HEK293T (cell line): ENCODE results near the gene IL9R.

Experiments
- CTCF ChIA-PET: fragments of 350-600 bp; formaldehyde crosslinking; extraction: SDS; loops from one replicate; lab custom pipeline; 2021; ENCODE audit warnings: antibody characterized with exemption, inconsistent platforms; lab: Yijun Ruan, JAX
- POLR2A ChIA-PET: fragments of 350-600 bp; formaldehyde crosslinking; extraction: SDS; loops from one replicate; lab custom pipeline; 2020; ENCODE audit warnings: antibody characterized with exemption, inconsistent platforms; lab: Yijun Ruan, JAX
- DNase-seq: peaks from one replicate; pipeline ENCODE4 v3.0.0; 2012; ENCODE audit warnings: mixed read lengths; ENCODE audit errors: extremely low spot score
- ARNT ChIP-seq: fragments of 450-650 bp; IDR thresholded peaks from 2 replicates; pipeline ENCODE4 v1.6.1; 2017; ENCODE audit warnings: mild to moderate bottlenecking
- BHLHE40 ChIP-seq: fragments of 450-650 bp; IDR thresholded peaks from 2 replicates; pipeline ENCODE4 v1.6.1; 2016; ENCODE audit warnings: mild to moderate bottlenecking, moderate library complexity, borderline replicate concordance
- CTBP1 ChIP-seq: fragments of 450-650 bp; IDR thresholded peaks from 2 replicates; pipeline ENCODE4 v1.6.1; 2016; ENCODE audit warnings: borderline replicate concordance
- ELF4 ChIP-seq: fragments of 450-650 bp; IDR thresholded peaks from 2 replicates; pipeline ENCODE4 v1.6.1; 2017; ENCODE audit warnings: antibody characterized with exemption
- FOXA1 ChIP-seq: fragments of 450-650 bp; IDR thresholded peaks from 2 replicates; pipeline ENCODE4 v1.6.1; 2016; ENCODE audit warnings: mild to moderate bottlenecking
- FOXK2 ChIP-seq: fragments of 450-650 bp; IDR thresholded peaks from 2 replicates; pipeline ENCODE4 v1.6.1; 2016; ENCODE audit warnings: mild to moderate bottlenecking
- FOXM1 ChIP-seq: fragments of 450-650 bp; IDR thresholded peaks from 2 replicates; pipeline ENCODE4 v1.6.1; 2017; ENCODE audit warnings: mild to moderate bottlenecking, borderline replicate concordance
- HDGF ChIP-seq: fragments of 450-650 bp; IDR thresholded peaks from 2 replicates; pipeline ENCODE4 v1.6.1; 2017; ENCODE audit warnings: antibody characterized with exemption, borderline replicate concordance
- L3MBTL2 ChIP-seq: fragments of 450-650 bp; conservative IDR thresholded peaks from 2 replicates; pipeline ENCODE4 v1.6.1; 2016; ENCODE audit warnings: mild to moderate bottlenecking
- LEF1 ChIP-seq: fragments of 450-650 bp; IDR thresholded peaks from 2 replicates; pipeline ENCODE4 v1.6.1; 2017; ENCODE audit warnings: mild to moderate bottlenecking, borderline replicate concordance
- NFRKB ChIP-seq: fragments of 450-650 bp; IDR thresholded peaks from 2 replicates; pipeline ENCODE4 v1.6.1; 2016; ENCODE audit warnings: mild to moderate bottlenecking, moderate library complexity
- PKNOX1 ChIP-seq: fragments of 450-650 bp; IDR thresholded peaks from 2 replicates; pipeline ENCODE4 v1.6.1; 2016
- SP1 ChIP-seq: fragments of 450-650 bp; IDR thresholded peaks from 2 replicates; pipeline ENCODE4 v1.6.1; 2017
- SUZ12 ChIP-seq: fragments of 450-650 bp; IDR thresholded peaks from 2 replicates; pipeline ENCODE4 v1.6.1; 2016; ENCODE audit warnings: mild to moderate bottlenecking
- TARDBP ChIP-seq: fragments of 450-650 bp; IDR thresholded peaks from 2 replicates; pipeline ENCODE4 v1.6.1; 2016
- ZNF384 ChIP-seq: fragments of 450-650 bp; IDR thresholded peaks from 2 replicates; pipeline ENCODE4 v1.6.1; 2016

The IL9R gene

GRCh38 chrX:155997436-155997835 lies at the start of gene IL9R:
IL9R (plus strand) TSS chrX:155997696; CDS start chrX:155997760, 64 bp downstream.
- TF ChIP-seq PKNOX1, result no peak
- no peak for TF ChIP-seq SP1
- TF ChIP-seq HDGF, result no peak
- TF ChIP-seq SUZ12, result no peak
- no peak for TF ChIP-seq LEF1
- TF ChIP-seq L3MBTL2, result no peak
- no peak for TF ChIP-seq BHLHE40
- TF ChIP-seq FOXK2, result no peak
- TF ChIP-seq NFRKB, result no peak
- no peak for TF ChIP-seq CTBP1
- TF ChIP-seq ARNT, result no peak
- no peak for TF ChIP-seq FOXM1
- no peak for TF ChIP-seq ZNF384
- TF ChIP-seq ELF4, result no peak
- TF ChIP-seq FOXA1, result no peak
- no peak for TF ChIP-seq TARDBP
- POLR2A ChIA-PET, result no interaction called here
- no peak for DNase-seq
- CTCF ChIA-PET, result no interaction called here

GRCh38 chrX:155949098-155949497 lies 48.4 kb upstream of the IL9R start:
- DNase-seq, result no peak
- TF ChIP-seq SUZ12 (no peak), FOXM1 (no peak), BHLHE40 (no peak)
- CTCF ChIA-PET, result no interaction called here
- POLR2A ChIA-PET, result no interaction called here

GRCh38 chrX:155951237-155951789 lies 46.2 kb upstream of the IL9R start:
- DNase-seq, result no peak
- CTCF ChIA-PET, result no interaction called here
- TF ChIP-seq HDGF (no peak), SUZ12 (no peak), L3MBTL2 (no peak), BHLHE40 (no peak), LEF1 (no peak), ELF4 (no peak), ZNF384 (no peak), FOXK2 (no peak)
- POLR2A ChIA-PET, result no interaction called here

- CTCF ChIA-PET, result no interaction called here
- POLR2A ChIA-PET, result no interaction called here
- no peak for DNase-seq
- no peak for TF ChIP-seq L3MBTL2
- TF ChIP-seq HDGF, result no peak
- TF ChIP-seq TARDBP, result no peak
- no peak for TF ChIP-seq LEF1
- no peak for TF ChIP-seq CTBP1
- TF ChIP-seq ZNF384, result no peak
- TF ChIP-seq BHLHE40, result no peak
- TF ChIP-seq SUZ12, result no peak
- TF ChIP-seq FOXA1, result no peak
- TF ChIP-seq ARNT, result no peak
- TF ChIP-seq PKNOX1, result no peak
- no peak for TF ChIP-seq NFRKB
- TF ChIP-seq ELF4, result no peak
- no peak for TF ChIP-seq SP1
Measured at GRCh38 chrX:155953055-155953454, 44.4 kb upstream of the IL9R start.

- POLR2A ChIA-PET, result no interaction called here
- CTCF ChIA-PET, result no interaction called here
- DNase-seq, result no peak
- TF ChIP-seq FOXA1 (no peak), SP1 (no peak), HDGF (no peak), ZNF384 (no peak), PKNOX1 (no peak), ELF4 (no peak), TARDBP (no peak), SUZ12 (no peak), NFRKB (no peak), LEF1 (no peak), L3MBTL2 (no peak), CTBP1 (no peak), FOXM1 (no peak)
Measured at GRCh38 chrX:155954793-155955192, 42.7 kb upstream of the IL9R start.

- DNase-seq, result no peak
- ChIA-PET CTCF (no interaction called here), POLR2A (no interaction called here)
- TF ChIP-seq NFRKB (no peak), ARNT (no peak), TARDBP (no peak)
Measured at GRCh38 chrX:155956099-155956498, 41.4 kb upstream of the IL9R start.

GRCh38 chrX:155956649-155957048 lies 40.8 kb upstream of the IL9R start:
- CTCF ChIA-PET, result no interaction called here
- POLR2A ChIA-PET, result no interaction called here

More at GRCh38 chrX:155956649-155957048, 40.8 kb upstream of the IL9R start:
- TF ChIP-seq SP1 (no peak), ARNT (no peak), TARDBP (no peak), LEF1 (no peak), PKNOX1 (no peak), NFRKB (no peak), L3MBTL2 (no peak), HDGF (no peak), ELF4 (no peak), FOXM1 (no peak), ZNF384 (no peak), BHLHE40 (no peak), CTBP1 (no peak), FOXA1 (no peak), FOXK2 (no peak), SUZ12 (no peak)
- DNase-seq, result no peak
